Measurements from ENCODE around the gene COL26A1. TPM values are rescaled to one million over a fixed set of nuclear protein-coding genes. Genes with fewer than 3 reads are reported as not detected.

COL26A1 gene
- total RNA-seq, 3 donors from 2014 or later (not counting 1 experiment from before 2014, with no cell fraction given), result 0.16 TPM; not detected in 2

- 57% methylated on average over 15 of the region's 15 CpGs for WGBS (ENCODE audit: insufficient coverage)
- TF ChIP-seq CTCF (IDR thresholded peaks at IDR 0.05), result no peak
These were observed 79.9 kb downstream of the COL26A1 start for GRCh38 chr7:101442426-101443070.

GRCh38 chr7:101450064-101450463 is 87.4 kb downstream of the COL26A1 start:
- TF ChIP-seq CTCF (IDR thresholded peaks at IDR 0.05), result no peak
- Mint-ChIP-seq H3K27me3 (ENCODE audit: low read depth in 2 of 2) (no peaks in the 10 kb centered on the region), H3K4me3 (no peak overlapping the region), H3K4me1 (no peaks in the 10 kb centered on the region), H3K9me3 (no peaks in the 10 kb centered on the region), H3K27ac (no peak overlapping the region), H3K36me3 (no peaks in the 10 kb centered on the region)
- ATAC-seq (no peak), DNase-seq (no peak)
- intact Hi-C loops (cut with micrococcal nuclease), result no loop called here
- no peak overlapping the region for H3K27ac ChIP-seq (ENCODE audit: low read length)
- H3K4me3 ChIP-seq (ENCODE audit: low read length), result no peak overlapping the region
- no peaks in the 10 kb centered on the region for H3K27me3 ChIP-seq (ENCODE audit: control insufficient read depth, insufficient read depth, low read length)
- no peaks in the 10 kb centered on the region for H3K9me3 ChIP-seq (ENCODE audit: control insufficient read depth, insufficient read depth, low read length)
- WGBS (ENCODE audit: insufficient coverage), result 90% methylated on average over 4 of the region's 4 CpGs
- H3K36me3 ChIP-seq (ENCODE audit: control insufficient read depth, insufficient read depth, low read length), result no peaks in the 10 kb centered on the region
- no peaks in the 10 kb centered on the region for H3K4me1 ChIP-seq (ENCODE audit: control insufficient read depth, insufficient read depth, low read length)

More at GRCh38 chr7:101442426-101443070, 79.9 kb downstream of the COL26A1 start:
- Mint-ChIP-seq H3K9me3 (no peaks in the 10 kb centered on the region), H3K4me3 (no peak overlapping the region), H3K27ac (no peak overlapping the region), H3K4me1 (peaks cover 0 to 5% of the 10 kb centered on the region in 2 donors), H3K36me3 (no peaks in the 10 kb centered on the region), H3K27me3 (ENCODE audit: low read depth in 2 of 2) (peaks cover 0 to 9% of the 10 kb centered on the region in 2 donors)
- DNase-seq (no peak), ATAC-seq (peak in 1 of 3 donors; percentile 30)
- Histone ChIP-seq H3K4me3 (ENCODE audit: low read length) (no peak overlapping the region), H3K4me1 (ENCODE audit: control insufficient read depth, insufficient read depth, low read length) (no peaks in the 10 kb centered on the region), H3K9me3 (ENCODE audit: control insufficient read depth, insufficient read depth, low read length) (no peaks in the 10 kb centered on the region), H3K27ac (ENCODE audit: low read length) (no peak overlapping the region), H3K27me3 (ENCODE audit: control insufficient read depth, insufficient read depth, low read length) (no peaks in the 10 kb centered on the region), H3K36me3 (ENCODE audit: control insufficient read depth, insufficient read depth, low read length) (no peaks in the 10 kb centered on the region)
- intact Hi-C loops (cut with micrococcal nuclease), result no loop called here

DNA sequence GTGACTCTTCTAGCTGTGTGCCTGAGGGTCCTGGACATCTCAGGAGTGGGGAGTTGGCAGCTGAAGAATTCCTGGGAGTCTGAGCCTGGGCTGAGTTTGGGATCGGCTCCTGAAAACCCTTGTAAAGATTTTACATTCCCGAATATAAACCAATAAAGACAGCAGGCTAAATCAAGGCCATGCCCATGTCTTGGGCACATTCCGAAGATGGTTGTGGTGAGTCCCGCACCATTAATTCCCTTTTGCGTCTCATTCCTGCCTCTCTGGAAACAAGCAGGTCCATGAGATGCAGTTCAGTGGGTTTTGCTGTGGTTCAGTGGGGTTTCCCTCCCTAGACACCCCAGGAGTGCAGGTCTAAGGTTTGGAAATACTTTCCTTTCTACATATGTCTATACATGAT is 90.9 kb downstream of the COL26A1 start:
- Histone ChIP-seq H3K27ac (ENCODE audit: low read length) (no peak overlapping the region), H3K4me3 (ENCODE audit: low read length) (no peak overlapping the region), H3K36me3 (ENCODE audit: control insufficient read depth, insufficient read depth, low read length) (no peaks in the 10 kb centered on the region), H3K27me3 (ENCODE audit: control insufficient read depth, insufficient read depth, low read length) (no peaks in the 10 kb centered on the region), H3K4me1 (ENCODE audit: control insufficient read depth, insufficient read depth, low read length) (no peaks in the 10 kb centered on the region), H3K9me3 (ENCODE audit: control insufficient read depth, insufficient read depth, low read length) (no peaks in the 10 kb centered on the region)
- no peaks in the 10 kb centered on the region for H3K9me3 Mint-ChIP-seq
- intact Hi-C loops (cut with micrococcal nuclease), result no loop called here
- H3K27ac Mint-ChIP-seq, result no peak overlapping the region
- ATAC-seq (no peak), DNase-seq (no peak)
- H3K4me1 Mint-ChIP-seq, result no peaks in the 10 kb centered on the region
- H3K36me3 Mint-ChIP-seq, result no peaks in the 10 kb centered on the region
- H3K27me3 Mint-ChIP-seq (ENCODE audit: low read depth in 2 of 2), result no peaks in the 10 kb centered on the region
- 92% methylated on average over 5 of the region's 5 CpGs for WGBS (ENCODE audit: insufficient coverage)
- TF ChIP-seq CTCF (IDR thresholded peaks at IDR 0.05), result no peak
- no peak overlapping the region for H3K4me3 Mint-ChIP-seq
